Endothelial cell of umbilical vein (primary cell): ENCODE measurements around the gene KBTBD4. TPM values are rescaled to one million over a fixed set of nuclear protein-coding genes. Genes with fewer than 3 reads are reported as not detected.

ENCODE experiments used
- BruUV-seq: library from RNA; stranded (reverse); fragments of 400-500 nt; replicated peaks from 2 replicates; lab custom pipeline; 2021; lab: Mats Ljungman, UMichigan
- CTCF ChIA-PET: fragments of 300-600, 350-600 bp; sonication (Branson Sonifier 250); formaldehyde crosslinking; loops from one replicate; lab custom pipeline; 2021; ENCODE audit warnings: antibody characterized with exemption, inconsistent platforms; lab: Charles Lee
- POLR2A ChIA-PET: fragments of 300-600, 350-600 bp; sonication (Branson Sonifier 250); formaldehyde crosslinking; loops from one replicate; lab custom pipeline; 2021; ENCODE audit warnings: antibody characterized with exemption, inconsistent platforms; lab: Charles Lee
- DNase-seq: peaks from one replicate; pipeline ENCODE4 v3.0.0-alpha.2; 2011; ENCODE audit warnings: low read depth, low spot score
- FAIRE-seq: peaks from 2 replicates; lab custom pipeline; 2011; peaks lifted over from hg19 to GRCh38; lab: Jason Lieb, UNC
- H2AFZ ChIP-seq: 2 replicates; pipeline ENCODE4 v1.6.0; 2012; ENCODE audit warnings: low read depth, low read length, control low read depth, inconsistent platforms
- H3K27ac ChIP-seq: 2 replicates; pipeline ENCODE4 v1.5.1; 2011; ENCODE audit warnings: low read depth, mild to moderate bottlenecking, control low read depth, low read length, moderate library complexity; ENCODE audit not compliant: insufficient read depth
- H3K27me3 ChIP-seq, 2 experiments: 2 replicates each; pipeline versions ENCODE4 v1.6.0 to v1.6.1; 2011; ENCODE audit warnings: low read length in 2 of 2, mixed read lengths in 1 of 2; ENCODE audit not compliant: control insufficient read depth in 2 of 2, insufficient read depth in 2 of 2
- H3K36me3 ChIP-seq, 2 experiments: 2 replicates in 1 of 2; 3 replicates in 1 of 2; pipeline ENCODE4 v1.5.1; 2011; ENCODE audit warnings: low read length in 2 of 2, mild to moderate bottlenecking in 1 of 2, moderate library complexity in 1 of 2; ENCODE audit not compliant: control insufficient read depth in 2 of 2, insufficient read depth in 2 of 2; ENCODE audit errors: extremely low read depth in 1 of 2
- H3K4me1 ChIP-seq: 3 replicates; pipeline ENCODE4 v1.5.1; 2011; ENCODE audit warnings: mild to moderate bottlenecking, low read length; ENCODE audit not compliant: control insufficient read depth, insufficient read depth; ENCODE audit errors: extremely low read depth
- H3K4me2 ChIP-seq: 2 replicates; pipeline ENCODE4 v1.6.1; 2011; ENCODE audit warnings: low read length, control low read depth, mixed read lengths; ENCODE audit not compliant: insufficient read depth
- H3K4me3 ChIP-seq, 3 experiments: fragments of 200-600 bp in 1 of 3; sonication (generic), shearing (Covaris generic) in 1 of 3; replicated peaks in 1 of 3; 2 replicates each; pipeline ENCODE4 v1.5.1; 2011 to 2016; ENCODE audit warnings: control low read depth in 3 of 3, low read length in 3 of 3, mild to moderate bottlenecking in 2 of 3, inconsistent platforms in 1 of 3, low read depth in 1 of 3, moderate library complexity in 1 of 3; ENCODE audit not compliant: insufficient read depth in 1 of 3
- H3K79me2 ChIP-seq: 2 replicates; pipeline ENCODE4 v1.6.0; 2012; ENCODE audit warnings: low read length, inconsistent platforms; ENCODE audit not compliant: control insufficient read depth, insufficient read depth
- H3K9ac ChIP-seq: replicated peaks from 2 replicates; pipeline ENCODE3; 2011; ENCODE audit warnings: low read length, control low read depth; ENCODE audit not compliant: insufficient read depth; ENCODE audit errors: extremely low read depth
- H3K9me1 ChIP-seq: replicated peaks from 3 replicates; pipeline ENCODE4 v1.6.0; 2011; ENCODE audit warnings: mild to moderate bottlenecking, low read length; ENCODE audit not compliant: control insufficient read depth, insufficient read depth; ENCODE audit errors: extremely low read depth
- H3K9me3 ChIP-seq: replicated peaks from 2 replicates; pipeline ENCODE4 v1.5.1; 2012; ENCODE audit warnings: low read length, inconsistent platforms; ENCODE audit not compliant: control insufficient read depth, insufficient read depth
- H4K20me1 ChIP-seq: replicated peaks from 2 replicates; pipeline ENCODE3; 2011; ENCODE audit warnings: mild to moderate bottlenecking, low read length; ENCODE audit not compliant: control insufficient read depth, insufficient read depth; ENCODE audit errors: extremely low read depth
- CTCF ChIP-seq, 2 donors: IDR thresholded peaks; 1 replicate in 1 of 2; 2 replicates in 1 of 2; pipeline ENCODE4 v1.5.1; 2011; ENCODE audit warnings: low read length in 2 of 2, mild to moderate bottlenecking in 2 of 2, moderate library complexity in 2 of 2, control low read depth in 1 of 2, inconsistent platforms in 1 of 2, low read depth in 1 of 2; ENCODE audit not compliant: insufficient read depth in 1 of 2; ENCODE audit errors: extremely low read depth in 1 of 2
- EZH2 ChIP-seq: IDR thresholded peaks from 2 replicates; pipeline ENCODE4 v1.6.1; 2012; ENCODE audit warnings: borderline replicate concordance, low read depth, mild to moderate bottlenecking, moderate library complexity, low read length, inconsistent platforms; ENCODE audit not compliant: severe bottlenecking
- FOS ChIP-seq: IDR thresholded peaks from 2 replicates; pipeline ENCODE4 v1.6.1; 2011; ENCODE audit warnings: mild to moderate bottlenecking, low read length, moderate library complexity, borderline replicate concordance; ENCODE audit not compliant: insufficient read depth
- GATA2 ChIP-seq: IDR thresholded peaks from 2 replicates; pipeline ENCODE4 v1.7.0; 2011; ENCODE audit warnings: low read depth, mild to moderate bottlenecking, moderate library complexity, mixed read lengths, low read length; ENCODE audit not compliant: insufficient read length, insufficient read depth
- JUN ChIP-seq: IDR thresholded peaks from 2 replicates; pipeline ENCODE4 v1.6.1; 2011; ENCODE audit warnings: borderline replicate concordance, low read depth; ENCODE audit not compliant: insufficient read length, insufficient read depth
- MAX ChIP-seq: IDR thresholded peaks from 2 replicates; pipeline ENCODE4 v1.6.1; 2011; ENCODE audit not compliant: insufficient read depth, insufficient read length
- MYC ChIP-seq: IDR thresholded peaks from one replicate; pipeline ENCODE4 v1.6.1; 2011; ENCODE audit warnings: mild to moderate bottlenecking, low read depth, low read length
- POLR2AphosphoS5 ChIP-seq: IDR thresholded peaks from 2 replicates; pipeline ENCODE4 v1.6.1; 2012; ENCODE audit warnings: low read depth, mild to moderate bottlenecking, control low read depth, low read length, moderate library complexity; ENCODE audit not compliant: insufficient read depth
- dilution Hi-C: fragments of 300-500 bp; cut with MboI; formaldehyde crosslinking; loops from one replicate; pipeline ENCODE4 v1.15.0; 2019; ENCODE audit warnings: low sequenced_read_pairs; ENCODE audit not compliant: extremely low pct_ligation_motif_present
- intact Hi-C: fragments of 100-400 bp; cut with micrococcal nuclease; formaldehyde crosslinking; loops from one replicate; pipeline ENCODE4 v1.10.0; 2022
- polyA plus RNA-seq, 4 experiments: library from polyadenylated mRNA; depleted of rRNA in 3 of 4; stranded (reverse) in 3 of 4; unstranded in 1 of 4; fragments of >200 nt; gene quantifications; 2 replicates each; pipeline versions ENCODE4 v1.2.1 to v1.2.3, GENCODE V29; 2011 to 2012; ENCODE audit warnings: missing spikeins in 1 of 4
- total RNA-seq: library from RNA; stranded (reverse); gene quantifications from 2 replicates; pipeline ENCODE4 v1.2.3, GENCODE V29; 2021

KBTBD4 gene
- total and polyA plus RNA-seq, 2 donors (not counting 3 experiments of a cell fraction or from before 2014, with no cell fraction given) = 16.3 to 23.2 TPM

GRCh38 chr11:47589118-47589517, 10.3 kb upstream of the KBTBD4 start:
- H3K9me1 ChIP-seq = no peaks in the 10 kb centered on the region
- H3K9ac ChIP-seq = no peak overlapping the region
- no peaks in the 10 kb centered on the region for H3K9me3 ChIP-seq
- peaks cover 10% of the 10 kb centered on the region for H3K4me1 ChIP-seq
- dilution Hi-C loops (no loop called here), intact Hi-C loops (no loop called here)
- H3K4me2 ChIP-seq = no peak overlapping the region
- H3K27me3 ChIP-seq = peaks cover 15 to 20% of the 10 kb centered on the region in 2 experiments
- ChIA-PET POLR2A (no interaction called here), CTCF (no interaction called here)
- H3K36me3 ChIP-seq = peaks cover 0 to under 1% of the 10 kb centered on the region in 2 experiments
- no peak overlapping the region for H3K27ac ChIP-seq
- TF ChIP-seq JUN = no peak
- TF ChIP-seq MAX = no peak
- no peak for TF ChIP-seq CTCF (IDR thresholded peaks at IDR 0.05; ENCODE audit: extremely low read depth in 1 of 2, insufficient read depth in 1 of 2, low read depth in 1 of 2, low read length in 2 of 2)
- TF ChIP-seq MYC = no peak
- no peak for TF ChIP-seq GATA2
- no peak for TF ChIP-seq POLR2AphosphoS5
- TF ChIP-seq FOS = no peak
- no peak for TF ChIP-seq EZH2
- H3K4me3 ChIP-seq = peak overlapping the region in 1 of 3 experiments; percentile 32
- BruUV-seq = no TSS peak
- FAIRE-seq (no peak), DNase-seq (no peak)
- no peaks in the 10 kb centered on the region for H3K79me2 ChIP-seq
- no peaks in the 10 kb centered on the region for H4K20me1 ChIP-seq
- H2AFZ ChIP-seq = peak overlapping the region; percentile 95
